ENCODE data around the gene APOL2.
"Not testable (repeated sequence)": the region's sequence is repeated elsewhere in the genome, so short reads cannot be mapped to it uniquely, and the experiment has no call there.

Gene APOL2, protein sequence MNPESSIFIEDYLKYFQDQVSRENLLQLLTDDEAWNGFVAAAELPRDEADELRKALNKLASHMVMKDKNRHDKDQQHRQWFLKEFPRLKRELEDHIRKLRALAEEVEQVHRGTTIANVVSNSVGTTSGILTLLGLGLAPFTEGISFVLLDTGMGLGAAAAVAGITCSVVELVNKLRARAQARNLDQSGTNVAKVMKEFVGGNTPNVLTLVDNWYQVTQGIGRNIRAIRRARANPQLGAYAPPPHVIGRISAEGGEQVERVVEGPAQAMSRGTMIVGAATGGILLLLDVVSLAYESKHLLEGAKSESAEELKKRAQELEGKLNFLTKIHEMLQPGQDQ

DNA sequence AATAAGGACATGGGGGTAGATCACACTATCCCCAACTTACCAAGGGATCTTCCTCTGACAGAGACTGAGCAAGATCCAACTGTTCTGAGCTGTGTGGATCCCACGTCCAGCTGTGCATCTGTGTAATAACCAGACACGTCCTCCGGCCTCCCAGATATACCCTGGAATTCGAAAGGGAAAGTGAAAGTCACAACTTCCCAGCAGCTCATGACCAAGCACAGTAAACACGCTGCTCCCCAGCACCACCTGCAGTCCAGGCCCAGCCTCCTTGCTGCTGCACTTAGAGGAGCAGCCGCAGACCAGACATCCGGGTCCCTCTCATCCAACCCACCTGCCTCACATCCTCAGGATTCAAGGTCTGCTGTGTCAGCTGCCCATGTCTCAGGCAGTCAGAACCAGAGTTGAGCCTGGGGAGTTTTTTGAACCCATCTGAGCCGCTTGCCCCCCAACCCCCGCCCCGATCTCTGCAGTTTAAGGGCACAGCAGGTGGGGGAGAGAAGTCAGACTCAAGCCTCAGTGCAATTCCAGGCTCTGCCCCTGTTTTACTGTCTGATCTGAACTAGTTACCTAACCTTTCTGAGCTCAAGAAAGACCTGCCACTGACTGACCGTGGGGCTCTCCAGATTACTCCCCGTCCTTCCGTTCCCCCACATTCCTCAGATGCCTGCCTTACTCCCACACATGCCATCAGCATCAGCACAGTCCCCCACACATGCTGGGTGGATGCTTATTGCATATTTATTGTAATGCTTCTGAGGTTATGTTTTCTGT lies at the start of gene APOL2:
Gene APOL2 (minus strand): TSS at position 127 of the 771 bp plus-strand sequence. CDS start 6,365 bp downstream, outside the sequence.
- peak; percentile 71 to 83 for DNase-seq (ENCODE audit: low read depth in 2 of 2)

GRCh38 chr22:36288571-36289405 lies 49.5 kb upstream of the APOL2 start:
- no peak for DNase-seq (ENCODE audit: low read depth in 2 of 2)

DNA sequence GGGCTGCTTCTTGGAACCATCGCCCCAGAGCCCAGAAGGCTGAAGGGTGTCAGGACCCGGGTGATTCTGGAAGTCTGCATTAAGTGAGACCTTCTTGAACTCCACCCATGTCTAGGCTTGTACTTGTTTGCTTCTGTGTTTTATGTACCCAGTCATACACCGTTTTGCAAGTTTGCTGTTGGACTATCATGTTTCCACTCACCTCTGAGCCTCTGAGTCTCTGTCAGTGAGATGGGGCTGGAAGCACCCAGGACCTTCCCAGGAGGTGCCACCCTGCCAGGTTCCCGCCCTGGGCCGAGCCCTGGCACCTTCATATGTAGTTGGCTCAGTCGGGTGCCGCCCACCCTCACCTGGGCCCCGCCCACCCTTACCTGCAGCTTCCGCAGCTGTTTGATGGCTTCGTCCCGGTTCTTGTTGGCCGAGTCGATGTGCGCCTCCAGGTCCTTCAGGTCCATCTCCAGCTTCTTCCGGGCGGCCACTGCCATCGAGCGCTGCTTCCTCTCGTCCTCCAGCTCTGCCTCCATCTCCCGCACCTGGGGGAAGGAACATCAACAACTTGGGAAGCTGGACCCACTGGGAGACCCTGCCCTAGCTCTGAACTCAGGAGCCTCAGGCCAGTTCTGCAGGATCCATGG lies 48.7 kb upstream of the APOL2 start:
- no peak for DNase-seq (ENCODE audit: low read depth in 2 of 2)

DNA sequence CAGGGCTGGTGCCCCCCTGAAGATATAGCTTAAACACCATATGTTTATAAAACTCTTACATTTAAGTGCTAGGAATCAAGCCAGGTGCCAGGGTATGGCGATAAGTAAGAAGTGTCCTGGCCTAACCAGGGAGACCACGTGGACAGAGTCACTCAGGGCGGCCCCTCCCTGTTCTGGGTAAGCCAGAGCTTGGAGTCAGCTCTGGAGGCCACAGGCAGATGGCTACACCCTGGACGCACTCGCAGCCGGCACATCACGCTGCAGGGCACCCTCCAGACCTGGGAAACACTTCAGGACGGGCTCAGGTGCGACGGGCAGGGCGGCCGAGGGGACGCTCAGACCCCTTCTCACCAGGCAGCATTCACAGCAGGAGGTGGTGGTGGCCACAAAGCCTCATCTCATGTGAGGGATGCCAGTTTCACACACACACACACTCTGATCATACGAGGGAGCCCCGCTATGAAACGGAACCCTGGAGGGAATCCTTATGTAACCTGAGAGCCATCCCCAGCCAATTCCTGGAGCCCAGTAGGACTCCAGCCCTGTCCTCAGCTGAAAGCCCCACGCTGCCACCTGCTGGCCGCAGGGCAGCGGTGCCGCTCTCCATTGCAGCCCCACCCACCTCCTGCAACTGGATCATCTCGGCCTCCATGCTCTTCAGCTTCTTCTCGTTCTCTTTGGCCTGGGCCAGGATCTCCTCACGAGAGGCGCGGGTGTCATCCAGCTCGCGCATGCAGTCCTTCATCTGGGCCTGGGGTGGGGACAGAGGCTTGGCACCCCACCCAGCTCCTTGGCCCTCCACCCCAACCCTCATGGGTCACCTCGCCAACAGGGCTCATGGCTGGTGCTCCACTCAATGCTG lies 47.0 kb upstream of the APOL2 start:
- DNase-seq (ENCODE audit: low read depth in 2 of 2) = peak in 1 of 2 donors; percentile 29

- DNase-seq (ENCODE audit: low read depth in 2 of 2) = no peak
These were observed 46.2 kb upstream of the APOL2 start for GRCh38 chr22:36285545-36285944.

GRCh38 chr22:36285017-36285416 lies 45.7 kb upstream of the APOL2 start:
- no peak for DNase-seq (ENCODE audit: low read depth in 2 of 2)

GRCh38 chr22:36284171-36284571 lies 44.8 kb upstream of the APOL2 start:
- DNase-seq (ENCODE audit: low read depth in 2 of 2) = no peak

DNA sequence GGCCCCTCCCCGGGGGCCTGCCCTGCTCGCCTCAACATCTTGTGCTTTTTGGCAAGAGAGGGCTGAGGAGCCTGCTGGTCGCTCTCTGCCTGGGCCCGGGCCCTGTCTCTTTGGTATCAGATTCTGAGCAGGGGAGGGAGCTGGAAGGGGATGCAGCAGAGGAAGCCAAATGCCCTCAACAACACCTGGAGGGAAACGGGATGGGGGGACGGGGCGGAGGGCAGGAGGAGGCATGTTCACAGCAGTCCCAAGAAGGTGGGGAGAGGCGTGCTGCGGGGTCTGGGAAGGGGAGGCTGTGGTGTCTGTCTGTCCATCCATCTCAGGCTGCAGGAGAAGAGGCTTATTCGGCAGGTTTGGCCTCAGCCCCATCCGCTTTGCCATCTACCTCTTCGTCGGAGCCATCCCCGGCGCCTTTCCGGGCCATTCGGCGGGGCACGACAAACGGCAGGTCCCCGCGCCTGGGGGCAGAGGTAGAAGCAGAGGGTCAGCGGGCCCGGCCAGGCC lies 43.1 kb upstream of the APOL2 start:
- no peak for DNase-seq (ENCODE audit: low read depth in 2 of 2)

GRCh38 chr22:36281781-36282327 lies 42.5 kb upstream of the APOL2 start:
- DNase-seq (ENCODE audit: low read depth in 2 of 2) = no peak

GRCh38 chr22:36280379-36280778 lies 41.1 kb upstream of the APOL2 start:
- no peak for DNase-seq (ENCODE audit: low read depth in 2 of 2)

DNA sequence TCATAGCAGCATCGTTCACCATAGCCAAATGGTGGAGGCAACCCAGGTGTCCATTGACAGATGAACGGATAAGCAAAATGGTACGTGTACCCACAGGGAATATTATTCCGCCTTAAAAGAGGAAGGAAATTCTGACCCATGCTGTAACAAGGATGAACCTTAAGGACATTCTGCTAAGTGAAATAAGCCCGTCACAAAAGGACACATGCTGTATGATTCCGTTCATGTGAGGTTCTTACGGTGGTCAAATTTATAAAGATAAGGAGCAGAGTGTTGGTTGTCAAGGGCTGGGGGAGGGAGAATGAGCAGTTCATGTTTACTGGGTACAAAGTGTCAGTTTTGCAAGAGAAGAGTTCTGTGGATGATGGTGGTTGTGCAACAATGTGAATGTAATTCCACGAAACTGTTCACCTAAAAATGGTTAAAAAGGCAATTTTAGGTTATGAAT lies 39.9 kb upstream of the APOL2 start:
- no peak for DNase-seq (ENCODE audit: low read depth in 2 of 2)

- DNase-seq (ENCODE audit: low read depth in 2 of 2) = peak; percentile 34 to 45
These were observed 38.4 kb upstream of the APOL2 start for GRCh38 chr22:36277482-36278291.

DNA sequence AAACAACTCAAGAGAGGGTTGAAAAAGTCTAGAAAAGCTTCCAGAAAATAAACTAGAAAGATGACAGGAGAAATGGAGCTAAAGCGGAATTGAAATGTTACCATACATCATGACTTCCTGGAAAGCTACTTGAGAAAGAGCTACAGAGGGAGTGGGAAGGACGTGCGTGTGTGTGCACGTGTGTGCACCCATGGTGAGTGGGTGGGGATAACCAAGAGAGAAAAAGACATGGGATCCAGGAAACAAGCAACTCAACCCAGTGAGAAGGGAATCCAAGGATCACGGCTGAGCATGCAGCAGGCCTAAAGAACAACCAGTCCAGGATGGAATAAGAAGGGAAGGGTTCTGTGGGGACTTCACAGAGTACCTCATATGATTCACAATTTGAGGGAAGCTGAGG lies 35.2 kb upstream of the APOL2 start:
- no peak for DNase-seq (ENCODE audit: low read depth in 2 of 2)

DNA sequence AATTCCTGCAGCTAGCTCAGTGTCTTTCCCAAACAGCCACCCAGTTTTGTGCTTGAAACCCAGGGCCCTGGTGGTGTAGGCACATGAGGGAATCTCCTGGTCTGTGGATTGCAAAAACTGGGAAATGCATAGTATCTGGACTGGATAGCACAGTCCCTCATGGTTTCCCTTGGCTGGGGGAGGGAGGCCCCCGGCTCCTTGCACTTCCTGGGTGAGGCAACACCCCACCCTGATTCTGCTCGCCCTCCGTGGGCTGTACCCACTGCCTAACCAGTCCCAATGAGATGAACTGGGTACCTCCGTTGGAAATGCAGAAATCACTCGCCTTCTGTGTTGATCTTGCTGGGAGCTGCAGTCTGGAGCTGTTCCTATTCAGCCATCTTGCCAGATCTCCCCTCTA lies 32.6 kb upstream of the APOL2 start:
- DNase-seq (ENCODE audit: low read depth in 2 of 2) = not testable (repeated sequence)

DNA sequence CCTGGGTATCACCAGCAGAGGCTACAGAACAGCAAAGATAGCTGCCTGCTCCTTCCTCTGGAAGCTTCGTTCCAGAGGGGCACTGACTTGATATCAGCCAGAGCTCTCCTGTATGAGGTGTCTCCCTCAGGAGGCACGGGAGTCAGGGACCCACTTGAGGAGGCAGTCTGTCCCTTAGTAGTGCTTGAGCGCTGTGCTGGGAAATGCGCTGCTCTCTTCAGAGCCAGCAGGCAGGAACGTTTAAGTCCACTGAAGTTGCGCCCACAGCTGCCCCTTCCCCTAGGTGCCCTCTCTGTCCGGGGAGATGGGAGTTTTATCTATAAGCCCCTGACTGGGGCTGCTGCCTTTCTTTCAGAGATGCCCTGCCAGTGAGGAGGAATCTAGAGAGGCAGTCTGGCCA lies 31.9 kb upstream of the APOL2 start:
- not testable (repeated sequence) for DNase-seq (ENCODE audit: low read depth in 2 of 2)

GRCh38 chr22:36267896-36268485 lies 28.7 kb upstream of the APOL2 start:
- DNase-seq (ENCODE audit: low read depth in 2 of 2) = no peak

GRCh38 chr22:36267058-36267457 lies 27.7 kb upstream of the APOL2 start:
- no peak for DNase-seq (ENCODE audit: low read depth in 2 of 2)

- not testable (repeated sequence) for DNase-seq (ENCODE audit: low read depth in 2 of 2)
These were observed 24.7 kb upstream of the APOL2 start for GRCh38 chr22:36263886-36264664.

Data from stimulated activated CD8-positive, alpha-beta memory T cell treated with anti-CD3 and anti-CD28 coated beads, Interleukin-15, amount 100 ng/mL, for 4 hours (primary cell).